GM12892 (cell line): ENCODE results near the gene TMEM100.

Experiments used
- POLR2A ChIP-seq: IDR thresholded peaks from 2 replicates; pipeline ENCODE4 v1.6.1; 2011; ENCODE audit warnings: low read depth, low read length, control low read depth
- POLR2AphosphoS5 ChIP-seq: IDR thresholded peaks from 2 replicates; pipeline ENCODE4 v1.6.1; 2011; ENCODE audit warnings: low read depth, low read length, control low read depth

- no peak for TF ChIP-seq POLR2AphosphoS5
- no peak for TF ChIP-seq POLR2A
Observed at GRCh38 chr17:55727275-55727674, 4.6 kb upstream of the TMEM100 start.
